GM23248 (cell line): ENCODE measurements around the gene INPP5A.

Source experiments
- EZH2 ChIP-seq: fragments of 200-600 bp; sonication (generic); IDR thresholded peaks from 2 replicates; pipeline ENCODE4 v1.6.1; 2018; ENCODE audit warnings: antibody characterized with exemption, mild to moderate bottlenecking; ENCODE audit not compliant: insufficient read depth, poor library complexity, severe bottlenecking
- EZH2phosphoT487 ChIP-seq: fragments of 200-600 bp; sonication (generic); IDR thresholded peaks from 2 replicates; pipeline ENCODE4 v1.6.1; 2018; ENCODE audit warnings: antibody characterized with exemption, moderate library complexity, mild to moderate bottlenecking, low read depth; ENCODE audit not compliant: insufficient read depth

DNA sequence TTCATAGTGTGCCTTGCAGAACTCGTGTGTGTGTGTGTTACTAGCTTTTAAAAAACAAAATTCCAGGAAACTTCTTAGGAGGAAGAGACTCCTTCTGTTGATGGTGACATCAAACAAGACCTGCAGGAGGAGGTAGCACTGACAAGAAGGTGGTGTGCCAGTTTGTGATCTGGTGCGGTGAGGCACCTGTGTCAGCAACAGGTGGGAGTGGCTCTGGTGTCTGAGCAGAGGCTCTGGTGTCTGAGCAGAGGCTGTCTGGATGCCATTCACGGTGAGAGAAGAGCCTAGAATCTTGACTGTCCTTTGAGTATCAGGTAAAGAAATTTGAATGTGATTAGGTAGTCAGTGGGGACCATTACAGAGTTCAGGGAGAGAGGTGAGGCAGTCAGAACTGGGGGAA is 122.8 kb downstream of the INPP5A start:
- no peak for TF ChIP-seq EZH2
- no peak for TF ChIP-seq EZH2phosphoT487
